Keratinocyte (primary cell): ENCODE measurements around the gene FHIT.

Experiments used
- EZH2 ChIP-seq: IDR thresholded peaks from one replicate; pipeline ENCODE4 v1.6.1; 2012; ENCODE audit warnings: inconsistent platforms, mild to moderate bottlenecking, low read length, moderate library complexity
- TF ChIP-seq, protein P1 (sequence below), 3 experiments: IDR thresholded peaks in 1 of 3; conservative IDR thresholded peaks in 1 of 3; optimal IDR thresholded peaks in 1 of 3; 2 replicates in 2 of 3; 3 replicates in 1 of 3; pipeline versions ENCODE3 to v1.5.1; 2011; ENCODE audit warnings: low read length in 3 of 3, mild to moderate bottlenecking in 3 of 3, moderate library complexity in 2 of 3, control low read depth in 1 of 3, inconsistent platforms in 1 of 3; ENCODE audit not compliant: insufficient read depth in 2 of 3; ENCODE audit errors: extremely low read depth in 1 of 3

DNA sequence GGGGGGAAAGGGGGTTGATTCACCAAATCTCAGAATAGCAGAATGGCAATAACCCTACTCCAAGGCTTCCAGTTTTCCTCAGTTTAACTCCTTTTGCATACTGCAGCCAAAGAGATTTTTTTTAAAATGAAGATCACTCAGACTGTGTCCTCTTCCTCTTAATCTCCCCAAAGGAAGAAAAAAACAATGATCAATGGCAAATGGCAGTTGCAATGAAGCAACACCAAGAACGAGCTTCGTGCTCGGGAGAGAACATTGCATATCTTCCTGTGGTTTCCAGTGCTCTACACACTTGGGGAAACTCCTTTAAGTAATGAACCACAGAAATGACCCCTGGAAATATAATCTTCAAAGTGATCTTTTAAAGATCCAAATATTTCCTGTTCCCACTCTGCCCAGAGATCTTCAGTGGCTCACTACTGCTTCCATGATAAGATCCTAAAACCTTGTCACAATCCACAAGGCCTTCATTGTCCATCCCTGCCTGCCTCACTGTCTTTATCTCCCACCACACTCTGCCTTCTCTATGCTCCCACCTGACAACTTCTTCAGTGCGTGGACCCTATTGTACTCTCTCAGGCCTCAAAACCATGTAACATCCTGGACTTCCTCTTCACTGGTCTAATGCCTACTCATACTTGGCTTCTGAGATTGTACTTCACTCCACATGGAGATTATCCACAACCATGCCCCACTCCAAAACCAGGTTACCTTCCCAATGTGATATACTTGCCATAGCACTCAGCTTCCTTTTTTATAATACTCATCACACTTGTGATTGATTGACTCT lies 394.8 kb downstream of the FHIT start:
- TF ChIP-seq, protein P1, sequence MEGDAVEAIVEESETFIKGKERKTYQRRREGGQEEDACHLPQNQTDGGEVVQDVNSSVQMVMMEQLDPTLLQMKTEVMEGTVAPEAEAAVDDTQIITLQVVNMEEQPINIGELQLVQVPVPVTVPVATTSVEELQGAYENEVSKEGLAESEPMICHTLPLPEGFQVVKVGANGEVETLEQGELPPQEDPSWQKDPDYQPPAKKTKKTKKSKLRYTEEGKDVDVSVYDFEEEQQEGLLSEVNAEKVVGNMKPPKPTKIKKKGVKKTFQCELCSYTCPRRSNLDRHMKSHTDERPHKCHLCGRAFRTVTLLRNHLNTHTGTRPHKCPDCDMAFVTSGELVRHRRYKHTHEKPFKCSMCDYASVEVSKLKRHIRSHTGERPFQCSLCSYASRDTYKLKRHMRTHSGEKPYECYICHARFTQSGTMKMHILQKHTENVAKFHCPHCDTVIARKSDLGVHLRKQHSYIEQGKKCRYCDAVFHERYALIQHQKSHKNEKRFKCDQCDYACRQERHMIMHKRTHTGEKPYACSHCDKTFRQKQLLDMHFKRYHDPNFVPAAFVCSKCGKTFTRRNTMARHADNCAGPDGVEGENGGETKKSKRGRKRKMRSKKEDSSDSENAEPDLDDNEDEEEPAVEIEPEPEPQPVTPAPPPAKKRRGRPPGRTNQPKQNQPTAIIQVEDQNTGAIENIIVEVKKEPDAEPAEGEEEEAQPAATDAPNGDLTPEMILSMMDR (optimal IDR thresholded peaks at IDR 0.05 in 1 of 3, IDR thresholded peaks at IDR 0.05 in 1 of 3, conservative IDR thresholded peaks at IDR 0.05 in 1 of 3; ENCODE audit: extremely low read depth in 1 of 3, insufficient read depth in 2 of 3, low read length in 3 of 3), result no peak
- TF ChIP-seq EZH2, result no peak
